ENCODE results near the gene SLC2A3. TPM values are rescaled to one million over a fixed set of nuclear protein-coding genes. Genes with fewer than 3 reads are reported as not detected.
"Not testable (repeated sequence)": the region's sequence is repeated elsewhere in the genome, so short reads cannot be mapped to it uniquely, and the experiment has no call there.

The SLC2A3 gene
- total and polyA plus RNA-seq, 2 donors (not counting 3 experiments of a cell fraction or from before 2014, with no cell fraction given) = 13.9 to 20.8 TPM

DNA sequence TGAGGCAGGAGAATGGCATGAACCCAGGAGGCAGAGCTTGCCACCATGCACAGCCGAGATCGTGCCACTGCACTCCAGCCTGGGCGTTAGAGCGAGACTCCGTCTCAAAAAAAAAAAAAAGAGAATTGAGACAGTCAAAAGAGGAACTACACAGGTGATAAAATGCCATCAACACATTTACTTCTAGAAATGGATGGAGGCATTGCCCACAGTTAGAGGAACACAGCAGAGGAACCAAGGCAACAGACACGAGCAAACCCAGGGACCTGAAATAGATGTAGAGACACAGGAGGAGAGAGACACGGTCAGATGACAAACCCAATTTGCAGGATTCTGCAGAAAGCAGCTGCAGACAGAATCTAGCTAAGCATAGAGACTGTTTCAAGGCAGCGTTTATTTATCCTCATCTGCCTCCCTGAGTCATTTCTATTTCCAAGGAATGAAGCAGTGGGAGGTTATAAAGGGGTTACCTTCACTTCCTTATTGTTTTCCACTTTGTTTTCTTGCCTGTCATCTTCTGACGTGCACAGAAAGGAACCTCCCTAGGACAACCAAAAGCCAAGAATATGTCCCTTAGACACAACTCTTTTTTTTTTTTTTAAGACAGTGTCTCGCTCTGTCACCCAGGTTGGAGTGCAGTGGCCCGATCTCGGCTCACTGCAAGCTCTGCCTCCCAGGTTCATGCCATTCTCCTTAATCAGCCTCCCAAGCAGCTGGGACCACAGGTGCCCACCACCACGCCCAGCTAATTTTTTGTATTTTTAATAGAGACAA lies 41.6 kb upstream of the SLC2A3 start:
- H3K9me1 ChIP-seq (replicated peaks; ENCODE audit: control insufficient read depth, extremely low read depth, insufficient read depth, low read length); H3K27ac ChIP-seq (ENCODE audit: insufficient read depth, low read depth, low read length); dilution Hi-C loops (cut with MboI; ENCODE audit: extremely low pct_ligation_motif_present, low sequenced_read_pairs); DNase-seq (ENCODE audit: low read depth, low spot score); BruUV-seq (replicated peaks); H2AFZ ChIP-seq (ENCODE audit: low read depth, low read length); H3K27me3 ChIP-seq (ENCODE audit: control insufficient read depth in 2 of 2, insufficient read depth in 2 of 2, low read length in 2 of 2); H3K79me2 ChIP-seq (ENCODE audit: control insufficient read depth, insufficient read depth, low read length); H3K9ac ChIP-seq (replicated peaks; ENCODE audit: extremely low read depth, insufficient read depth, low read length); intact Hi-C loops (cut with micrococcal nuclease); H4K20me1 ChIP-seq (replicated peaks; ENCODE audit: control insufficient read depth, extremely low read depth, insufficient read depth, low read length); H3K4me2 ChIP-seq (ENCODE audit: insufficient read depth, low read length); H3K36me3 ChIP-seq (ENCODE audit: control insufficient read depth in 2 of 2, extremely low read depth in 1 of 2, insufficient read depth in 2 of 2, low read length in 2 of 2); H3K4me1 ChIP-seq (ENCODE audit: control insufficient read depth, extremely low read depth, insufficient read depth, low read length); H3K4me3 ChIP-seq (replicated peaks in 1 of 3; ENCODE audit: insufficient read depth in 1 of 3, low read depth in 1 of 3, low read length in 3 of 3); H3K9me3 ChIP-seq (replicated peaks; ENCODE audit: control insufficient read depth, insufficient read depth, low read length): not testable (repeated sequence)
- CTCF ChIA-PET = interaction anchor here (2.7 kb wide), 1 partner anchor 44 kb away, joined by 9 read pairs; no protein-coding TSS in a partner anchor
- FAIRE-seq = peak; percentile 79
- POLR2A ChIA-PET = interaction anchor here (0.5 kb wide), 1 partner anchor 41 kb away, joined by 3 read pairs; no protein-coding TSS in a partner anchor

DNA sequence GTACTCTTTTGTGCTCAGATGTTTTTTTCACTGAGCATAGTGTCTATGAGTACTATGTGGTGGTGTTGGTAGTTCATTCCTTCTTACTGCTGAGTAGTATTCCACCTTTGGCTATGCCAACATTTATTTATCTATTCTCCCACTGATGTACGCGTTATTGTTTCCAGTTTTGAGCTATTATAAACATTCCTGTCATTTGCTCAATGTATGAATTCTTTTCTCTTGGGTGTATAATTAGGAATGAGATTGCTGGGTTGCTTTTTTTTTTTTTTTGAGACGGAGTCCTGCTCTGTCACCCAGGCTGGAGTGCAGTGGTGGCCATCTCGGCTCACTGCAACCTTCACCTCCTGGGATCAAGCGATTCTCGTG lies 37.5 kb upstream of the SLC2A3 start:
- Histone ChIP-seq H3K79me2 (ENCODE audit: control insufficient read depth, insufficient read depth, low read length) (no peaks in the 10 kb centered on the region), H3K9me1 (replicated peaks; ENCODE audit: control insufficient read depth, extremely low read depth, insufficient read depth, low read length) (no peaks in the 10 kb centered on the region), H3K9ac (replicated peaks; ENCODE audit: extremely low read depth, insufficient read depth, low read length) (no peak overlapping the region), H3K4me2 (ENCODE audit: insufficient read depth, low read length) (no peak overlapping the region), H3K4me3 (replicated peaks in 1 of 3; ENCODE audit: insufficient read depth in 1 of 3, low read depth in 1 of 3, low read length in 3 of 3) (no peak overlapping the region), H2AFZ (ENCODE audit: low read depth, low read length) (no peak overlapping the region), H3K9me3 (replicated peaks; ENCODE audit: control insufficient read depth, insufficient read depth, low read length) (no peaks in the 10 kb centered on the region), H3K27me3 (ENCODE audit: control insufficient read depth in 2 of 2, insufficient read depth in 2 of 2, low read length in 2 of 2) (no peaks in the 10 kb centered on the region), H4K20me1 (replicated peaks; ENCODE audit: control insufficient read depth, extremely low read depth, insufficient read depth, low read length) (no peaks in the 10 kb centered on the region), H3K36me3 (ENCODE audit: control insufficient read depth in 2 of 2, extremely low read depth in 1 of 2, insufficient read depth in 2 of 2, low read length in 2 of 2) (no peaks in the 10 kb centered on the region), H3K27ac (ENCODE audit: insufficient read depth, low read depth, low read length) (no peak overlapping the region), H3K4me1 (ENCODE audit: control insufficient read depth, extremely low read depth, insufficient read depth, low read length) (peaks cover 17% of the 10 kb centered on the region)
- intact Hi-C loops (cut with micrococcal nuclease) = no loop called here
- no peak for FAIRE-seq
- CTCF ChIA-PET = interaction anchor here (0.6 to 5.1 kb wide), 4 partner anchors 9 to 40 kb away, joined by 3 to 34 read pairs (median 4); no protein-coding TSS in a partner anchor
- no peak for DNase-seq (ENCODE audit: low read depth, low spot score)
- dilution Hi-C loops (cut with MboI; ENCODE audit: extremely low pct_ligation_motif_present, low sequenced_read_pairs) = no loop called here
- POLR2A ChIA-PET = interaction anchor here (0.6 kb wide), 1 partner anchor 15 kb away, joined by 3 read pairs; no protein-coding TSS in a partner anchor
- BruUV-seq (replicated peaks) = no TSS peak
- TF ChIP-seq POLR2A (IDR thresholded peaks at IDR 0.05; ENCODE audit: low read depth, low read length) = no peak
- TF ChIP-seq, protein P1, sequence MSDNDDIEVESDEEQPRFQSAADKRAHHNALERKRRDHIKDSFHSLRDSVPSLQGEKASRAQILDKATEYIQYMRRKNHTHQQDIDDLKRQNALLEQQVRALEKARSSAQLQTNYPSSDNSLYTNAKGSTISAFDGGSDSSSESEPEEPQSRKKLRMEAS (IDR thresholded peaks at IDR 0.05; ENCODE audit: insufficient read depth, insufficient read length) = no peak
